ENCODE results near the gene THOC5.

Gene THOC5

GRCh38 chr22:29563652-29564460 is 10.3 kb upstream of the THOC5 start:
- H3K9me3 ChIP-seq (ENCODE audit: control insufficient read depth, insufficient read depth, low read length) = no peaks in the 10 kb centered on the region
- no peaks in the 10 kb centered on the region for H3K79me2 ChIP-seq (ENCODE audit: control insufficient read depth, low read length)
- no peak overlapping the region for H3K27ac ChIP-seq (ENCODE audit: low read depth, low read length)
- no peaks in the 10 kb centered on the region for H3K4me1 ChIP-seq (ENCODE audit: control insufficient read depth, low read length)
- H3K36me3 ChIP-seq (ENCODE audit: control insufficient read depth, low read length) = no peaks in the 10 kb centered on the region
- no peak overlapping the region for H3K4me2 ChIP-seq (ENCODE audit: low read length)
- H3K4me3 ChIP-seq (ENCODE audit: low read length) = no peak overlapping the region
- no peaks in the 10 kb centered on the region for H3F3A ChIP-seq (ENCODE audit: control insufficient read depth, insufficient read depth)
- TF ChIP-seq EZH2phosphoT487 (IDR thresholded peaks at IDR 0.05; ENCODE audit: borderline replicate concordance, low read length) = no peak
- TF ChIP-seq CTCF (IDR thresholded peaks at IDR 0.05; ENCODE audit: low read depth, low read length, poor library complexity, severe bottlenecking) = no peak
- no peaks in the 10 kb centered on the region for H3K27me3 ChIP-seq (ENCODE audit: control insufficient read depth, low read length)
- no peaks in the 10 kb centered on the region for H4K20me1 ChIP-seq (ENCODE audit: control insufficient read depth, insufficient read depth, low read depth, low read length)
- no peaks in the 10 kb centered on the region for H3K9me2 ChIP-seq (replicated peaks; ENCODE audit: control insufficient read depth, low read length)

- no peaks in the 10 kb centered on the region for H3K79me2 ChIP-seq (ENCODE audit: control insufficient read depth, low read length)
- H3K4me3 ChIP-seq (ENCODE audit: low read length) = no peak overlapping the region
- 0 out of 2 replicates have a peak, but pooled peaks cover 4% of the 10 kb centered on the region for H3F3A ChIP-seq (ENCODE audit: control insufficient read depth, insufficient read depth)
- no peaks in the 10 kb centered on the region for H3K9me3 ChIP-seq (ENCODE audit: control insufficient read depth, insufficient read depth, low read length)
- H3K36me3 ChIP-seq (ENCODE audit: control insufficient read depth, low read length) = no peaks in the 10 kb centered on the region
- H4K20me1 ChIP-seq (ENCODE audit: control insufficient read depth, insufficient read depth, low read depth, low read length) = no peaks in the 10 kb centered on the region
- no peak overlapping the region for H3K4me2 ChIP-seq (ENCODE audit: low read length)
- no peaks in the 10 kb centered on the region for H3K9me2 ChIP-seq (replicated peaks; ENCODE audit: control insufficient read depth, low read length)
- H3K27ac ChIP-seq (ENCODE audit: low read depth, low read length) = no peak overlapping the region
- no peaks in the 10 kb centered on the region for H3K4me1 ChIP-seq (ENCODE audit: control insufficient read depth, low read length)
- no peaks in the 10 kb centered on the region for H3K27me3 ChIP-seq (ENCODE audit: control insufficient read depth, low read length)
- TF ChIP-seq EZH2phosphoT487 (IDR thresholded peaks at IDR 0.05; ENCODE audit: borderline replicate concordance, low read length) (no peak), CTCF (IDR thresholded peaks at IDR 0.05; ENCODE audit: low read depth, low read length, poor library complexity, severe bottlenecking) (no peak)
Observed at GRCh38 chr22:29559853-29560252, 6.3 kb upstream of the THOC5 start.

- H3K4me3 ChIP-seq (ENCODE audit: low read length) = no peak overlapping the region
- TF ChIP-seq EZH2phosphoT487 (IDR thresholded peaks at IDR 0.05; ENCODE audit: borderline replicate concordance, low read length) (no peak), CTCF (IDR thresholded peaks at IDR 0.05; ENCODE audit: low read depth, low read length, poor library complexity, severe bottlenecking) (no peak)
- no peaks in the 10 kb centered on the region for H3K36me3 ChIP-seq (ENCODE audit: control insufficient read depth, low read length)
Observed at GRCh38 chr22:29559030-29559429, 5.5 kb upstream of the THOC5 start.

More at GRCh38 chr22:29559030-29559429, 5.5 kb upstream of the THOC5 start:
- peaks cover 4% of the 10 kb centered on the region for H3K4me1 ChIP-seq (ENCODE audit: control insufficient read depth, low read length)
- no peaks in the 10 kb centered on the region for H3K27me3 ChIP-seq (ENCODE audit: control insufficient read depth, low read length)
- H3F3A ChIP-seq (ENCODE audit: control insufficient read depth, insufficient read depth) = 0 out of 2 replicates have a peak, but pooled peaks cover 4% of the 10 kb centered on the region
- H4K20me1 ChIP-seq (ENCODE audit: control insufficient read depth, insufficient read depth, low read depth, low read length) = no peaks in the 10 kb centered on the region
- H3K27ac ChIP-seq (ENCODE audit: low read depth, low read length) = no peak overlapping the region
- H3K4me2 ChIP-seq (ENCODE audit: low read length) = no peak overlapping the region
- no peaks in the 10 kb centered on the region for H3K9me2 ChIP-seq (replicated peaks; ENCODE audit: control insufficient read depth, low read length)
- H3K79me2 ChIP-seq (ENCODE audit: control insufficient read depth, low read length) = no peaks in the 10 kb centered on the region
- no peaks in the 10 kb centered on the region for H3K9me3 ChIP-seq (ENCODE audit: control insufficient read depth, insufficient read depth, low read length)
